HepG2 (cell line): ENCODE results near the gene GALNT18.

Experiments used
- BHLHE40 ChIP-seq: IDR thresholded peaks from 2 replicates; pipeline ENCODE4 v1.6.1; 2011; ENCODE audit warnings: low read length, improper control_type of control experiment
- CEBPB ChIP-seq: IDR thresholded peaks from 2 replicates; pipeline ENCODE4 v1.6.1; 2011; ENCODE audit warnings: low read depth, low read length, improper control_type of control experiment, borderline replicate concordance
- GABPA ChIP-seq, 2 experiments: IDR thresholded peaks; 2 replicates each; pipeline ENCODE4 v1.6.1; 2011 to 2016; ENCODE audit warnings: low read depth in 2 of 2, low read length in 1 of 2, missing biosample characterization in 1 of 2, missing genetic modification characterization in 1 of 2
- HHEX ChIP-seq: IDR thresholded peaks from 2 replicates; pipeline ENCODE4 v1.6.1; 2016; ENCODE audit warnings: control low read depth
- MYNN ChIP-seq: sonication (generic); formaldehyde crosslinking; IDR thresholded peaks from 2 replicates; pipeline ENCODE4 v1.4.0; 2020; ENCODE audit warnings: mild to moderate bottlenecking, low read depth, missing genetic modification reagents
- RARA ChIP-seq: IDR thresholded peaks from 2 replicates; pipeline ENCODE4 v1.6.1; 2016; ENCODE audit warnings: missing genetic modification reagents, missing compliant biosample characterization
- TCF7 ChIP-seq: sonication (generic); IDR thresholded peaks from 2 replicates; pipeline ENCODE4 v1.6.1; 2016; ENCODE audit warnings: antibody characterized with exemption, low read depth
- ZNF326 ChIP-seq: sonication (generic); formaldehyde crosslinking; IDR thresholded peaks from 2 replicates; pipeline ENCODE4 v1.4.0; 2020; ENCODE audit warnings: missing genetic modification reagents, borderline replicate concordance
- ZNF382 ChIP-seq: sonication (generic); formaldehyde crosslinking; IDR thresholded peaks from 2 replicates; pipeline ENCODE4 v1.5.0; 2020; ENCODE audit warnings: missing genetic modification reagents, mild to moderate bottlenecking, borderline replicate concordance
- TF ChIP-seq, protein P1 (sequence below): sonication (generic); formaldehyde crosslinking; IDR thresholded peaks from 2 replicates; pipeline ENCODE4 v1.4.0; 2020; ENCODE audit warnings: missing genetic modification reagents, borderline replicate concordance

DNA sequence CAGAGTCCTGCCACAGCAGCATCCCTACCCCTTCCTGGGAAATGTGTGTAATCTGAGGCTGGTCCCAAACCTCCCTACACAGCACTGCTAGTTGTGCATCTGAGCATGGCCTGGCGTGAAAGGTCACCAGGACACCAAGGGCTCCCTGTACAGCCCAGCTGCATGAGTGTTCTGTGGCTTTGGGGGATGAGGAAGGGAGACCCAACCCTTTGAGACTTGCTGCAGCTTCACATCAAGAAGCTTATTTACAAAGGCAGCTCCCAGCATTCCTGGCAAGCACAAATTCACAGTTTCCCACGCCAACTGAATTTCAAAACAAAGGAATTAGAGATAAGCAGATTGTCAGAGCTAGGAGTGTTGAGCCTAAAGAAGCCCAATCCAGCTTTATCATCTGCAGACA lies 301.0 kb downstream of the GALNT18 start:
- TF ChIP-seq MYNN (CRISPR knock-in tag) (no peak), HHEX (CRISPR knock-in tag) (no peak), GABPA (IDR thresholded peaks at IDR 0.05; ENCODE audit: low read depth, low read length) (no peak), GABPA (CRISPR knock-in tag; IDR thresholded peaks at IDR 0.05; ENCODE audit: low read depth) (no peak), CEBPB (no peak), TCF7 (no peak), ZNF326 (CRISPR knock-in tag) (no peak), ZNF382 (CRISPR knock-in tag) (no peak), RARA (no peak), BHLHE40 (no peak)
- TF ChIP-seq, protein P1, sequence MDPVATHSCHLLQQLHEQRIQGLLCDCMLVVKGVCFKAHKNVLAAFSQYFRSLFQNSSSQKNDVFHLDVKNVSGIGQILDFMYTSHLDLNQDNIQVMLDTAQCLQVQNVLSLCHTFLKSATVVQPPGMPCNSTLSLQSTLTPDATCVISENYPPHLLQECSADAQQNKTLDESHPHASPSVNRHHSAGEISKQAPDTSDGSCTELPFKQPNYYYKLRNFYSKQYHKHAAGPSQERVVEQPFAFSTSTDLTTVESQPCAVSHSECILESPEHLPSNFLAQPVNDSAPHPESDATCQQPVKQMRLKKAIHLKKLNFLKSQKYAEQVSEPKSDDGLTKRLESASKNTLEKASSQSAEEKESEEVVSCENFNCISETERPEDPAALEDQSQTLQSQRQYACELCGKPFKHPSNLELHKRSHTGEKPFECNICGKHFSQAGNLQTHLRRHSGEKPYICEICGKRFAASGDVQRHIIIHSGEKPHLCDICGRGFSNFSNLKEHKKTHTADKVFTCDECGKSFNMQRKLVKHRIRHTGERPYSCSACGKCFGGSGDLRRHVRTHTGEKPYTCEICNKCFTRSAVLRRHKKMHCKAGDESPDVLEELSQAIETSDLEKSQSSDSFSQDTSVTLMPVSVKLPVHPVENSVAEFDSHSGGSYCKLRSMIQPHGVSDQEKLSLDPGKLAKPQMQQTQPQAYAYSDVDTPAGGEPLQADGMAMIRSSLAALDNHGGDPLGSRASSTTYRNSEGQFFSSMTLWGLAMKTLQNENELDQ (CRISPR knock-in tag) = no peak
